Trophoblast cell (in vitro differentiated cells and primary cell): ENCODE results near the gene ALLC. TPM values are rescaled to one million over a fixed set of nuclear protein-coding genes. Genes with fewer than 3 reads are reported as not detected.
A peak's percentile ranks its signal among the peaks of the same experiment; 100 is the strongest.
"Not testable (repeated sequence)": the region's sequence is repeated elsewhere in the genome, so short reads cannot be mapped to it uniquely, and the experiment has no call there.

ENCODE experiments used
- DNase-seq, 2 donors: peaks; one replicate each; pipeline ENCODE4 v3.0.0-alpha.2; 2016
- H2AFZ ChIP-seq: 2 replicates; pipeline ENCODE4 v1.6.1; 2013; ENCODE audit warnings: low read length, moderate library complexity, mild to moderate bottlenecking; ENCODE audit not compliant: insufficient read depth, poor library complexity
- H2AK5ac ChIP-seq: 2 replicates; pipeline ENCODE4 v1.6.1; 2013; ENCODE audit warnings: mild to moderate bottlenecking, low read length
- H2BK120ac ChIP-seq: 2 replicates; pipeline ENCODE4 v1.6.1; 2013; ENCODE audit warnings: low read length, mild to moderate bottlenecking, moderate library complexity; ENCODE audit not compliant: insufficient read depth, poor library complexity
- H2BK12ac ChIP-seq: 2 replicates; pipeline ENCODE4 v1.6.1; 2013; ENCODE audit warnings: mild to moderate bottlenecking, low read length, moderate library complexity
- H2BK5ac ChIP-seq: 2 replicates; pipeline ENCODE4 v1.6.1; 2013; ENCODE audit warnings: low read length, low read depth, moderate library complexity, mild to moderate bottlenecking; ENCODE audit not compliant: poor library complexity
- H3K14ac ChIP-seq: 2 replicates; pipeline ENCODE4 v1.6.1; 2013; ENCODE audit warnings: mild to moderate bottlenecking, low read length
- H3K18ac ChIP-seq: 2 replicates; pipeline ENCODE4 v1.6.1; 2013; ENCODE audit warnings: mild to moderate bottlenecking, low read length
- H3K23ac ChIP-seq: 2 replicates; pipeline ENCODE4 v1.6.1; 2013; ENCODE audit warnings: low read length
- H3K27ac ChIP-seq: 2 replicates; pipeline ENCODE4 v1.5.1; 2013; ENCODE audit warnings: low read depth, mild to moderate bottlenecking, inconsistent platforms, low read length, moderate library complexity
- H3K27me3 ChIP-seq: 2 replicates; pipeline ENCODE4 v1.6.1; 2013; ENCODE audit warnings: inconsistent platforms, mild to moderate bottlenecking, low read length, moderate library complexity; ENCODE audit not compliant: insufficient read depth
- H3K36me3 ChIP-seq, 2 experiments: 1 replicate in 1 of 2; 2 replicates in 1 of 2; pipeline ENCODE4 v1.6.1; 2013; ENCODE audit warnings: low read length in 2 of 2, mild to moderate bottlenecking in 2 of 2, moderate library complexity in 1 of 2; ENCODE audit not compliant: insufficient read depth in 2 of 2, control insufficient read depth in 1 of 2
- H3K4ac ChIP-seq: 2 replicates; pipeline ENCODE4 v1.6.1; 2013; ENCODE audit warnings: low read depth, mild to moderate bottlenecking, low read length, moderate library complexity
- H3K4me1 ChIP-seq, 2 experiments: 1 replicate in 1 of 2; 2 replicates in 1 of 2; pipeline ENCODE4 v1.6.1; 2013; ENCODE audit warnings: low read length in 2 of 2, mild to moderate bottlenecking in 2 of 2, moderate library complexity in 1 of 2; ENCODE audit not compliant: insufficient read depth in 2 of 2, control insufficient read depth in 1 of 2
- H3K4me2 ChIP-seq: 2 replicates; pipeline ENCODE4 v1.6.1; 2013; ENCODE audit warnings: inconsistent platforms, mild to moderate bottlenecking, low read length, moderate library complexity
- H3K4me3 ChIP-seq: 2 replicates; pipeline ENCODE4 v1.5.1; 2013; ENCODE audit warnings: mild to moderate bottlenecking, low read depth, low read length, inconsistent platforms
- H3K79me1 ChIP-seq: one replicate; pipeline ENCODE4 v1.6.1; 2013; ENCODE audit warnings: low read length
- H3K79me2 ChIP-seq: 2 replicates; pipeline ENCODE4 v1.6.1; 2013; ENCODE audit warnings: low read length, mild to moderate bottlenecking; ENCODE audit not compliant: control insufficient read depth, insufficient read depth, poor library complexity
- H3K9ac ChIP-seq: 2 replicates; pipeline ENCODE4 v1.6.1; 2013; ENCODE audit warnings: mild to moderate bottlenecking, low read length
- H3K9me3 ChIP-seq: 2 replicates; pipeline ENCODE4 v1.6.1; 2013; ENCODE audit warnings: low read depth, mild to moderate bottlenecking, control low read depth, inconsistent platforms, low read length; ENCODE audit not compliant: insufficient read depth
- H4K12ac ChIP-seq: 2 replicates; pipeline ENCODE4 v1.6.1; 2013; ENCODE audit warnings: low read depth, mild to moderate bottlenecking, low read length, moderate library complexity
- H4K8ac ChIP-seq: 2 replicates; pipeline ENCODE4 v1.6.1; 2013; ENCODE audit warnings: low read depth, mild to moderate bottlenecking, low read length, moderate library complexity
- H4K91ac ChIP-seq: one replicate; pipeline ENCODE4 v1.6.1; 2013; ENCODE audit warnings: low read depth, mild to moderate bottlenecking, low read length, moderate library complexity
- WGBS: extraction: QIAGEN DNeasy Blood & Tissue Kit; methylation state at CpG from one replicate; pipeline ENCODE4 v1.1.7; 2013; ENCODE audit warnings: missing lambda C conversion rate; ENCODE audit not compliant: insufficient read length, insufficient coverage; ENCODE audit errors: extremely low coverage; 5-methylcytosine and 5-hydroxymethylcytosine counted together
- polyA plus RNA-seq: library from polyadenylated mRNA; stranded (reverse); fragments of 200-250 nt; gene quantifications from 2 replicates; pipeline ENCODE4 v1.2.3, GENCODE V29; 2013

The ALLC gene
- polyA plus RNA-seq, result 0.11 and 0.12 TPM in 2 replicates

GRCh38 chr2:3657881-3658280, at the start of gene ALLC:
ALLC (plus strand) TSS chr2:3658200; CDS start chr2:3671158, 12,958 bp downstream.
- no CpG with 5 or more reads among the region's 7 CpGs for WGBS

DNA sequence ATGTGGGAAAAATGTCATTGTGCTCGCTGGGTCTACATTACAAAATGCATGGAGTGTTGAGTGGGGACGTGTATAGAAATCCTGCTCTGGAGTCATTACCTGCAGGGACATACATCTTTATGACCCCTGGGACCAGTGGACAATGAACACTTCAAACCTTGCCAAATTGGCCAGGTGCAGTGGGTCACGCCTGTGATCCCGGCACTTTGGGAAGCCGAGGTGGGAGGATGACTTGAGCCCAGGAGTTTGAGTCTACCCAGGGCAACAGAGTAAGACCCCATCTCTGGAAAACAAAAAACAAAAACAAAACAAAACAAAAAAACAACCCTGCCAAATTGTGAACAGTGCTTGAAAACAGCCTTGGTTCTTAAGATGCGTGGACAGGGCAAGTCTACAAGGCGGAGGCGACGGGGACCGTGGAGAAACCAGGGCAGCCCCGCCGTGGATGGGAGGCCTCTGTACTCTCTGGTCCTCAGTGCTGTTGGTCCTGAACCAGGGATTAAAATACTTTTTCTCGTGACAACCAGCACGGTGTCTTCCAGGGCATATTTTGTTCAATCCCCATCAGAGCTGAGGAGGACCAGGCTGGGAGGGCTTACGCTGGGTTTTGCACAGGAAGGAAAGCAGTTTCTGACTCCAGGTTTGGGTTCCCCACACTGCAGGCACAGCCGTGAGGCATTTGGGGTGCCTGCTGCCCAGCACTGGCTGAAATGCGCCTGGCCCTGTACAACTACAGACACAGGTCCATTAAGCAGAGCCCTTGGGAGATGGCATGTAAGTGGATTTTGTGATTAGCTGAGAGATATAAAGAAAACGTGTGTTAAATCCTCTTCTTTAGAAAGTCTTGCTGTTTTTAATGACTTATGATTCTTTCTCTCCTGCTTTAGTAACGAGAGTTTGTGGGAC, 49.4 kb upstream of the ALLC start:
- Histone ChIP-seq H3K4me1 (no peaks in the 10 kb centered on the region), H2BK5ac (no peak overlapping the region), H3K4me2 (no peak overlapping the region), H3K79me1 (no peaks in the 10 kb centered on the region), H3K27me3 (no peaks in the 10 kb centered on the region), H2BK120ac (no peak overlapping the region), H3K27ac (no peak overlapping the region), H3K14ac (no peak overlapping the region), H3K9ac (no peak overlapping the region), H3K23ac (no peak overlapping the region), H3K36me3 (no peaks in the 10 kb centered on the region), H2BK12ac (no peak overlapping the region), H4K8ac (no peak overlapping the region), H3K9me3 (peaks cover 6% of the 10 kb centered on the region), H4K12ac (no peak overlapping the region), H3K79me2 (no peaks in the 10 kb centered on the region), H4K91ac (no peak overlapping the region), H2AK5ac (no peak overlapping the region), H2AFZ (no peak overlapping the region), H3K4me3 (no peak overlapping the region), H3K18ac (no peak overlapping the region), H3K4ac (no peak overlapping the region)
- no peak for DNase-seq
- no CpG with 5 or more reads among the region's 19 CpGs for WGBS

More at GRCh38 chr2:3657881-3658280, at the start of gene ALLC:
- no peak within 1 kb of the TSS for H2AK5ac ChIP-seq
- no peak within 1 kb of the TSS for H4K91ac ChIP-seq
- H3K27me3 ChIP-seq, result no peaks in the 10 kb centered on the region
- H3K4me3 ChIP-seq, result no peak within 1 kb of the TSS
- H3K79me1 ChIP-seq, result no peaks in the 10 kb centered on the region
- H2BK5ac ChIP-seq, result no peak within 1 kb of the TSS
- H3K14ac ChIP-seq, result no peak within 1 kb of the TSS
- no peak within 1 kb of the TSS for H3K4ac ChIP-seq
- no peak within 1 kb of the TSS for H4K12ac ChIP-seq
- H3K79me2 ChIP-seq, result no peaks in the 10 kb centered on the region
- DNase-seq, result no peak
- no peaks in the 10 kb centered on the region for H3K36me3 ChIP-seq
- H3K4me1 ChIP-seq, result no peaks in the 10 kb centered on the region
- peaks cover 3% of the 10 kb centered on the region for H3K9me3 ChIP-seq
- H2BK120ac ChIP-seq, result no peak within 1 kb of the TSS
- no peak within 1 kb of the TSS for H3K27ac ChIP-seq
- H3K23ac ChIP-seq, result no peak within 1 kb of the TSS
- no peak within 1 kb of the TSS for H2AFZ ChIP-seq
- H2BK12ac ChIP-seq, result no peak within 1 kb of the TSS
- H4K8ac ChIP-seq, result no peak within 1 kb of the TSS
- H3K4me2 ChIP-seq, result no peak within 1 kb of the TSS
- H3K18ac ChIP-seq, result no peak within 1 kb of the TSS
- no peak within 1 kb of the TSS for H3K9ac ChIP-seq

DNA sequence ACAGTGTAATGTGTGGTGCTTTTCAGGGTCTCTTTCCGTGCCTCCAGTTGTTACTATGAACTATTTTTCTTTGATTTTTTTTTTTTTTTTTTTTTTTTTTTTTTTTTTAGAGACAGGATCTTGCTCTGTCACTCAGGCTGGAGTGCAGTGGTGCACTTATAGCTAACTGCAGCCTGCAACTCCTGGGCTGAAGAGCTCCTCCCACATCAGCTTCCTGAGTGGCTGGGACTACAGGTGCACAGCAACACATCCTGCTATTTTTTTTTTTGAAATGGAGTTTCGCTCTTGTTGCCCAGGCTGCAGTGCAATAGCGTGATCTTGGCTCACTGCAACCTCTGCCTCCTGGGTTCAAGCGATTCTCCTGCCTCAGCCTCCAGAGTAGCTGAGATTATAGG, 48.7 kb upstream of the ALLC start:
- H3K27ac ChIP-seq, H3K4me3 ChIP-seq, H3K23ac ChIP-seq, H4K12ac ChIP-seq, H2BK120ac ChIP-seq, H2BK5ac ChIP-seq, H3K9ac ChIP-seq, H4K8ac ChIP-seq, H3K27me3 ChIP-seq, H3K4ac ChIP-seq, H2AK5ac ChIP-seq, H3K14ac ChIP-seq, H3K9me3 ChIP-seq, H2BK12ac ChIP-seq, H3K18ac ChIP-seq, H2AFZ ChIP-seq, DNase-seq, H3K4me1 ChIP-seq, H3K4me2 ChIP-seq, H4K91ac ChIP-seq, H3K79me2 ChIP-seq, H3K36me3 ChIP-seq, H3K79me1 ChIP-seq: not testable (repeated sequence)
- no CpG with 5 or more reads among the region's 4 CpGs for WGBS

- no peak overlapping the region for H2BK12ac ChIP-seq
- no peak overlapping the region for H3K18ac ChIP-seq
- no peaks in the 10 kb centered on the region for H3K4me1 ChIP-seq
- H4K12ac ChIP-seq, result no peak overlapping the region
- no peak overlapping the region for H2BK120ac ChIP-seq
- no peaks in the 10 kb centered on the region for H3K79me2 ChIP-seq
- no peak overlapping the region for H3K14ac ChIP-seq
- peak overlapping the region; percentile 7 for H3K9ac ChIP-seq
- H2BK5ac ChIP-seq, result no peak overlapping the region
- H4K91ac ChIP-seq, result no peak overlapping the region
- H2AFZ ChIP-seq, result no peak overlapping the region
- no peak overlapping the region for H4K8ac ChIP-seq
- H3K4me3 ChIP-seq, result no peak overlapping the region
- no peak overlapping the region for H3K4ac ChIP-seq
- peaks cover 6% of the 10 kb centered on the region for H3K9me3 ChIP-seq
- no peaks in the 10 kb centered on the region for H3K36me3 ChIP-seq
- H3K4me2 ChIP-seq, result no peak overlapping the region
- H3K23ac ChIP-seq, result no peak overlapping the region
- no peak overlapping the region for H2AK5ac ChIP-seq
- WGBS, result no CpG with 5 or more reads among the region's 9 CpGs
- H3K27ac ChIP-seq, result no peak overlapping the region
- H3K79me1 ChIP-seq, result no peaks in the 10 kb centered on the region
- DNase-seq, result no peak
- no peaks in the 10 kb centered on the region for H3K27me3 ChIP-seq
These were observed 47.6 kb upstream of the ALLC start for GRCh38 chr2:3610415-3610814.
